Gastroesophageal sphincter (tissue), 3 donors: Measurements from ENCODE around the gene COL28A1.
A peak's percentile ranks its signal among the peaks of the same experiment; 100 is the strongest.

Source experiments
- CTCF ChIP-seq, 4 experiments: fragments of 200-600 bp in 2 of 4; fragments of 450-650 bp in 2 of 4; sonication (generic) in 1 of 4; IDR thresholded peaks; one replicate each; pipeline ENCODE4 v1.5.1; 2017 to 2019; ENCODE audit warnings: antibody characterized with exemption in 4 of 4, mild to moderate bottlenecking in 2 of 4, moderate library complexity in 2 of 4
- POLR2AphosphoS5 ChIP-seq: sonication (generic); formaldehyde crosslinking; IDR thresholded peaks from one replicate; pipeline ENCODE4 v1.6.1; 2017; ENCODE audit warnings: antibody characterized with exemption

DNA sequence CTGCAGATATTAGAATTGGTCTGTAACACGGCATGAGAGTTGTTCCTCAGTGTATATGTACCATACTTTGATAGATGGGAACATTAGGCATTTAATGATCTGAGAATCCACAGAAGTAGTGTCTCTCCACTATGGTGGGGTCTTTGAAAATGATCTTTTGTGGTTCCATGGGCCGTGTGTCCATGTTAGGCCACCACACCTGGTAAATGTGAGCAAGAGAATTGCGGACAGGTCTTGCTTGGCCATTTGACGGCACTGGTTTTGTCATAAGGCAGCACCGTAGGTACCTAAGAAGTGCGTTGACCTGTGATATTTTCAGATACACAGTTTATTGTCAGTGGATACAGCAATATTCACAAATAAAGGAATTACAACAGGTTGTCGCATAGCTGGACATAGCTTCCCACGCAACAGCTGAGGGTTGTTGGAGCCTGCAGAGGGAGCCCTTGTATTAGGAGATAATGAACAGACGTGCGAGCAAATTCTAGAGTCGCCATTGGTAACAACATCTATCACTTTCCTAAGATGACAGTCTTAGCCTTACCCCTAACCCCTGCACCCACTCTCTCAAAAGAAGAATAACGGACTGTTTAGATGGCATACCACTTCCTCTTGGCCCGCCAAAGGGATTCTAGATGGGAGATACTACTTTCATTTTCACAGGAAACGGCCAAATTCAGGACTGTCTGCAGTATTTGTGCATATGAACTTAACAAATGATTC, 111.4 kb downstream of the COL28A1 start:
- peak; percentile 20 to 76 (median 56) for TF ChIP-seq CTCF (IDR thresholded peaks at IDR 0.05)
- TF ChIP-seq POLR2AphosphoS5 = peak; percentile 5
